CMK (cell line): ENCODE results near the gene STOX1.
"Not testable (repeated sequence)": the region's sequence is repeated elsewhere in the genome, so short reads cannot be mapped to it uniquely, and the experiment has no call there.

Experiments
- DNase-seq: peaks from one replicate; pipeline ENCODE4 v3.0.0-alpha.2; 2010; ENCODE audit warnings: low read depth

The STOX1 gene

GRCh38 chr10:68828833-68829232, 1.5 kb downstream of the STOX1 start:
- no peak for DNase-seq

- no peak for DNase-seq
Observed at GRCh38 chr10:68829521-68829920, 2.2 kb downstream of the STOX1 start.

- no peak for DNase-seq
Observed at GRCh38 chr10:68829952-68830351, 2.6 kb downstream of the STOX1 start.

DNA sequence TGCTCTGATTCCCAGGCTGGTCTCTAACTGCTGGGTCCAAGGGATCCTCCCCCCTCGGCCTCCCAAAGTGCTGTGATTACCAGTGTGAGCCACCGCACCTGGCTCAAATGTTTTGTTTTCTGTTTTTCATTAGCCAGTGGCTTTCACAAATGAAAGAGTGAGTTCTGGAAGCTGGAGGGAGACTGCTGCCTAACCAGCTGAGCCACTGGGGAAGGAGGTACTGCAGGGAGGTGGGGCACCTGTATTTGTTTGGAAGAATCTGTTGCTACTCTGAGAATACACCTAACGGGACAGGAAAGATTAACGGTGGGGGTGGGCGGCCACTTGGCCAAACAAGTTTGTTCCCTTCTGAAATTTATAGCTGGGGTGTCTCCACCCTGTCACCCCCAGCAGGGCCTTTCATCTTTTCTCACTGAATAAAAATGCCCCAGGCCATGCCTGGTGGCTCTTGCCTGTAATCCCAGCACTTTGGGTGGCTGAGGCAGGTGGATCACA, 4.7 kb downstream of the STOX1 start:
- DNase-seq = no peak

- DNase-seq = no peak
Observed at GRCh38 chr10:68832601-68833000, 5.3 kb downstream of the STOX1 start.

DNA sequence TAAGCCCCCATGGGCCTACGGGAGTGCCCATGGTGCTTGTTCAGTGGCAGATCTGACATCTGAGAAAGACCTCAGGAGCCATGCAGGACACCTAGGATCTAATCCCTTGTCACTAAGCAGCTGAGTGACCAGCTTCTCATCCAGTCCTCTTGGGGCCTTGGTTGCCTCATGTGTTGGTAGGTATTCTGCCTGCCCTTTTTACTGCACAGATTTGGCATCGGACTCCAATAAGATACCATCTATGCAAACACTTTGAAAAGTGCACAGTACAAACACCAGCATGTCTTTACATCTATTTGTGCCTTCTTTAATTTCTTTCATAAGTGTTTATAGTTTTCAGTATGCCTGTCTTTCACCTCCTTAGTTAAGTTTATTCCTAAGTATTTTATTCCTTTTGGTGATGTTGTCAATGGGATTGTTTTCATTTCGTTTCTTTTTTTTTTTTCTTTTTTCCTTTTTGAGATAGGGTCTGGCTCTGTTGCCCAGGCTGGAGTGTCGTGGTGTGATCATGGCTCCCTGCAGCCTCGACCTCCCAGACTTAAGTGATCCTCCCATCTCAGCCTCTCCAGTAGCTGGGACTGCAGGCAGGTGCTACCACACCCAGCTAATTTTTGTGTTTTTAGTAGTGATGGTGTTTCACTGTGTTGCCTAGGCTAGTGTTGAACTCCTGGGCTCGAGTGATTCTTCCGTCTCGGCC, 10.4 kb downstream of the STOX1 start:
- DNase-seq = no peak

GRCh38 chr10:68840650-68841049, 13.3 kb downstream of the STOX1 start:
- not testable (repeated sequence) for DNase-seq

GRCh38 chr10:68848281-68848680, 20.9 kb downstream of the STOX1 start:
- no peak for DNase-seq

DNA sequence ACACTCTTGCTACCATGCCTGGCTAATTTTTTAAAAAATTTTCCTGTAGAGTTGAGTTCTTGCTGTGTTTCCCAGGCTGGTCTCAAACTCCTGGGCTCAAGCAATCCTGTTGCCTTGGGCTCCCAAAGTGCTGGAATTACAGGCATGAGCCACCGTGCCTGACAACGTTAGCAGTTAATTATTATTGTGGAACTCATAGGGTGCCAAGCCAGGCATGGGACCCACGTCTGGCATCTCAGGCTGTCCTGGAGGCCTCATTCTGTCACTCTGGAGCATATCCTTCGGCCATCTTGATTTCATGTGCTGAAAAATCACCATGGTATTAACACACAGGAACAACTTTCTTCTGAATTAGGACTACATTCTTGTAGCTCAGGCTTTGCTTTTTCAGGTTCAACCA, 21.5 kb downstream of the STOX1 start:
- no peak for DNase-seq

DNA sequence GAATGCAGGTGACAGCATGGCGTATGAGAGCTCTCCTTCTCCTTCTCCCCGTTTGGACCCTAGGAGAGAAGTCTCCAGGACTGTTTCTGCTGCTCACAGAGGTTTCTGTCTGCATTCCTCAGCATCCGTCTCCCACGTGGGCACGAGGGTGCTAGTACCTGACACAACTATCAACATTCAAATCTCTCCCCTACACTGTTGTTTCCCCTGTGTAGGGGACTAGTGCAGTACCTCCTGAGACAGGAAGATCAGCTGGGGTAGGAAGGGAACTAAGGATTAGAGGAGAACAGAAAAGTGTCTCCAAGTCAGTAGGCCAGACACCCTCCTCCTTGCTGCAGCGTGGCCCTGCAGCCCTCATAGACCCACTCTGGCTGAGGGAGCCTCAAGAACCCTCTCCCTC, 29.0 kb downstream of the STOX1 start:
- DNase-seq = no peak

DNA sequence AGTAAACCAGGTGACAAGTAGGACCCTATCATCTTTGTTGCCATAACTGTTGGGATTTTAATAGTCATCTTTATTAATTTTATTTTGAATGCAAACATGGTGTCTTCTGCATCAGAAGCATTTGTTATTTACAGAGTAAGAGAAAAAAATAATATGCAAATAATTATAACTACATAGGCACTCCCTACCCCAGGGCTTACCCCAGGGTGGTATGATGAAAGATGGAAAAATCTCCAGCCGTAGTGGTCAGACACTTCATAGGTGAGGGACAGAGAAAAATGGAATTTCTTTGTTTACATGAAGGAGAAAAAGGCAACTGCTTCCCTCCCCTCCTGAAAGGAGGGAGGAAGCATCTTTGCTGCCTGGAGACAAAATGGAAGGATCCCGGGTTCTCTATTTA, 29.7 kb downstream of the STOX1 start:
- no peak for DNase-seq

GRCh38 chr10:68861253-68861652, 33.9 kb downstream of the STOX1 start:
- DNase-seq = no peak

DNA sequence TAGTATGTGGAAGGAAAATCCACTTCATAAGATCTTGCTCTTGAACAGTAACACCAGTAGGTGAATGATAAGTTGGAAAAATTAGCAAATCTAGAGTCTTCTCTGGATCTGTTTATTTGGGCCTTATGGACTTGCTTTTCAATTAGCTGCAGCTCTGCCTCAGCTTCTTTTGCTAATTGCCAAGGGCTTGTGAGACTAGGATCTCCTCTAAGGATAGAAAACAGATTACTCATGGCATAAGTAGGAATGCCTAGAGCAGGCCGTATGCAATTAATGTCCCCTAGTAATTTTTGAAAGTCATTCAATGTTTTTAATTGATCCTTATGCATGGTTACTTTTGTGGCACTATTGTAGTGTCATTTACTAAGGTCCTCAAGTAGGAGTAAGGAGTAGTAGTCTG, 37.3 kb downstream of the STOX1 start:
- no peak for DNase-seq

GRCh38 chr10:68868173-68868572, 40.8 kb downstream of the STOX1 start:
- not testable (repeated sequence) for DNase-seq

DNA sequence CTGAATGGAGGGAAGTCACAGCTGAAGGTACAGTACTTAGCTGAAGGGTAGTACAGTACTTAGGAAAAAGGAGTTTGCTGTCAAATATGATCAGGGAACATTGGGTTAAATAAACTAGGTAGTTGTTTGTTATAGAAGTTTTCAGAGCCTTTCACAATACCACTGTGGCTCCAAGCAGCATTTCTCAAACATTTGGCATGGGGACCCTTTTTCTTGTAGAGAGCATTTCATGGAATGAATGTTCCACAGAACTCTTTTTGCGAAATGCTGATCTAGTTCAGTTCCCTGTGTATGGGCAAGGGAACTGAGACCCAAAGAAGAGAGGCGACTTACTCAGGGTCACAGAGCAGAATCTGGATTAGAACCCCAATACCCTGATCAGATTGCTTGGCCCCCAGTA, 42.3 kb downstream of the STOX1 start:
- DNase-seq = no peak

DNA sequence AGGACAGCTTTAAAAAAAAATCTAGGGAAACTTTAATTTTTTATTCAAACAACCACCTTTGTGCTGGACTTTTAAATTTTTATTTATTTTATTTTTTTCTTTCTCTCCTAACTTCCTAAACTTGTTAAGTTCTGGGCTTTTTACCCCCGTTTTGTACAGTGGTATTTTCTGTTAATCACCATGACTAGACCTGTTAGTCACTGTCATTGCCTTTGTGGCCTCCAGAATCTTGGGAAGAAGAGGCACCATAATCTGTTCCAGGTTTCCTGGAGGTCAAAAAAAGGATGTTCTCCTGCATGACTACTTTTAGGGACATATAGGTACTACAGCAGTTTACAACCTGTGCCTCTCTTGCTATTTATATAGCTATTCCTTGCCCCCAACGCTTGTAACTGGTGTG, 42.7 kb downstream of the STOX1 start:
- no peak for DNase-seq

DNA sequence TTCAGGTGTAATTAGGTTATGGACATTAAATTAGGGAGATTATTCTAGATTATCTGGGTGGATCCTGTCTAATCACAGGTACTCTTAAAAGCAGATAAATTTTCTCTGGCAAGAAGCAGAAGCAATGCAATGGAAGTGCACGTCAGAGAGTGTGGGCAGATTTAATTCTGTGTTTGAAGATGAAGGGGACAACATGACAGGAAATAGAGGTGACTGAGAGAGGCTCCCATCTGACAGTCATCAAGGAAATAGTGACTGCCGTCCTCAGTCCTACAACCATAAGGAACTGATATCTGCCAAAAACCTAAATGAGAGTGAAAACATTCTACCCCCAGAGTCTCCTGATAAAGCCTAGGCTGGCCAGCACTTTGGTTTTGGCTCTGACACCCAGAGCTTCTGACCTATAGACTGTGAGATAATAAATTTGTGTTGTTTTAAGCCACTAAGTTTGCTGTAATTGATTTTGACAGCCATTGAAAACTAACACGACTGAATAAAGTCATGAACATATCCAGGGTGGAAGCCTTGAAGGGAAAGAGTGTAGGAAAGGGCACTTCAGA, 43.3 kb downstream of the STOX1 start:
- no peak for DNase-seq

DNA sequence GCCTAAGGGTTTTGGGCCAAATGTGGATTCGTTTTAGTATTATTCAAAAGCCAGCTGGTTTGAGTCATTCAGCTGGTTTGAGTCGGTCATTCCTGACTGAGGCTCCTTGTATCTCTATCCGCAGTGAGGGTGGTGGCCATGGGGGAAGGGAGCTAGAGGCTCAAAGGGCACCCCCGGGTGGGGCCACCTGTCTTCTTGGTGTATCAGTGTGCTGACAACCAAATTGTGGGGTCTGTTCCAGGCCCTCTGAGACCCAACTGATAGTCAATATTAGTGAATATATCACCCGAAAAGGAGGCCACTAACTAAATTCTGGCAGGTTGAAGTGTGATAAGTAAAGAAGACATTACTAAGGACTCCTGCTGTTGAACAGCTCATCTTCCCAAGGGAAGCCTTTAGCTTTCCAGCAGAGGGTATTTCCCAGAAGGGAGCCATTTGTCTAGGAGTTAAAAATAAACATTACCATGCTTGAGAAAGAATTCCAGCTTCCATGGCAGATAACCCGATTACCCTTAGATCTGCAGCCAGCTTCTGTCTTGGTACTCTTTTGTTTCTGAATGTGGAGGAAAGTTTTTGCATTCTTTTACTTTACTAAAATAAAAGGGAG, 43.9 kb downstream of the STOX1 start:
- DNase-seq = no peak

- no peak for DNase-seq
Observed at GRCh38 chr10:68871731-68872342, 44.5 kb downstream of the STOX1 start.

GRCh38 chr10:68876246-68877138, 49.2 kb downstream of the STOX1 start:
- no peak for DNase-seq

GRCh38 chr10:68877482-68878110, 50.3 kb downstream of the STOX1 start:
- DNase-seq = no peak

- no peak for DNase-seq
Observed at GRCh38 chr10:68878496-68878895, 51.2 kb downstream of the STOX1 start.
